SK-N-SH (cell line): Measurements from ENCODE around the gene ZFYVE19. TPM values are rescaled to one million over a fixed set of nuclear protein-coding genes. Genes with fewer than 3 reads are reported as not detected.

Experiments
- CTCF ChIA-PET: fragments of 300-600, 350-600 bp; formaldehyde crosslinking; extraction: SDS; loops from one replicate; lab custom pipeline; 2021; lab: Yijun Ruan, JAX
- POLR2A ChIA-PET: fragments of 350-600 bp; sonication (Branson Sonifier 250); formaldehyde crosslinking; extraction: SDS; loops from one replicate; lab custom pipeline; 2020; ENCODE audit warnings: antibody characterized with exemption, inconsistent platforms; lab: Yijun Ruan, JAX
- DNase-seq: peaks from one replicate; pipeline ENCODE4 v3.0.0; 2012
- H2AFZ ChIP-seq: fragments of 200-600 bp; sonication (generic); 2 replicates; pipeline ENCODE4 v1.8.1; 2016; ENCODE audit warnings: antibody characterized with exemption, mild to moderate bottlenecking, low read depth
- H3F3A ChIP-seq: fragments of 200-600 bp; sonication (generic); replicated peaks from 2 replicates; pipeline ENCODE3; 2016; ENCODE audit warnings: antibody characterized with exemption, mild to moderate bottlenecking; ENCODE audit not compliant: insufficient read depth
- H3K27ac ChIP-seq, 2 experiments: fragments of 200-500 bp in 1 of 2; fragments of 200-600 bp in 1 of 2; sonication (Bioruptor generic) in 1 of 2; sonication (generic), shearing (Covaris generic) in 1 of 2; 2 replicates each; pipeline versions ENCODE4 v1.5.1 to v1.6.1; 2014 to 2016; ENCODE audit warnings: low read depth in 2 of 2, inconsistent platforms in 1 of 2, low read length in 1 of 2, mild to moderate bottlenecking in 1 of 2, mixed read lengths in 1 of 2
- H3K27me3 ChIP-seq: fragments of 200-600 bp; sonication (generic), shearing (Covaris generic); 2 replicates; pipeline ENCODE4 v1.6.1; 2016; ENCODE audit warnings: mixed run types; ENCODE audit not compliant: insufficient read depth
- H3K36me3 ChIP-seq, 2 experiments: fragments of 200-500 bp in 1 of 2; fragments of 200-600 bp in 1 of 2; sonication (Bioruptor generic) in 1 of 2; sonication (generic) in 1 of 2; replicated peaks in 1 of 2; 2 replicates each; pipeline versions ENCODE3 to v1.5.1; 2014 to 2016; ENCODE audit warnings: low read length in 1 of 2, mild to moderate bottlenecking in 1 of 2; ENCODE audit not compliant: insufficient read depth in 2 of 2, control insufficient read depth in 1 of 2
- H3K4me1 ChIP-seq, 2 experiments: fragments of 200-500 bp in 1 of 2; fragments of 200-600 bp in 1 of 2; sonication (Bioruptor generic) in 1 of 2; sonication (generic), shearing (Covaris generic) in 1 of 2; 2 replicates each; pipeline versions ENCODE4 v1.5.1 to v1.6.1; 2014 to 2016; ENCODE audit warnings: low read depth in 1 of 2, low read length in 1 of 2, mixed run types in 1 of 2; ENCODE audit not compliant: insufficient read depth in 2 of 2, control insufficient read depth in 1 of 2
- H3K4me2 ChIP-seq: fragments of 200-600 bp; sonication (generic), shearing (Covaris generic); 2 replicates; pipeline ENCODE4 v1.6.1; 2017; ENCODE audit warnings: mixed run types
- H3K4me3 ChIP-seq, 2 experiments: fragments of 200-500 bp in 1 of 2; fragments of 200-600 bp in 1 of 2; sonication (Bioruptor generic) in 1 of 2; sonication (generic), shearing (Covaris generic) in 1 of 2; 2 replicates each; pipeline versions ENCODE4 v1.5.1 to v1.8.1; 2014 to 2016; ENCODE audit warnings: low read depth in 2 of 2, inconsistent platforms in 1 of 2, low read length in 1 of 2, mild to moderate bottlenecking in 1 of 2, mixed read lengths in 1 of 2, moderate library complexity in 1 of 2
- H3K79me2 ChIP-seq: fragments of 200-600 bp; sonication (generic); 2 replicates; pipeline ENCODE4 v1.8.1; 2017; ENCODE audit warnings: mild to moderate bottlenecking; ENCODE audit not compliant: insufficient read depth
- H3K9ac ChIP-seq: fragments of 200-600 bp; sonication (generic); 2 replicates; pipeline ENCODE4 v1.6.1; 2017; ENCODE audit warnings: mixed run types
- H3K9me2 ChIP-seq: fragments of 200-600 bp; sonication (generic); 2 replicates; pipeline ENCODE4 v1.6.1; 2017; ENCODE audit warnings: mixed run types
- H3K9me3 ChIP-seq: fragments of 200-600 bp; sonication (generic); 2 replicates; pipeline ENCODE4 v1.6.1; 2017; ENCODE audit warnings: mixed run types, mild to moderate bottlenecking, moderate library complexity
- H4K20me1 ChIP-seq: fragments of 200-600 bp; sonication (generic); 2 replicates; pipeline ENCODE4 v1.6.1; 2017; ENCODE audit warnings: mild to moderate bottlenecking, mixed run types; ENCODE audit not compliant: insufficient read depth
- CTCF ChIP-seq: fragments of 200-600 bp; sonication (generic); IDR thresholded peaks from 2 replicates; pipeline ENCODE4 v1.6.1; 2017; ENCODE audit warnings: antibody characterized with exemption, mild to moderate bottlenecking, moderate library complexity
- ELF1 ChIP-seq: IDR thresholded peaks from 2 replicates; pipeline ENCODE4 v1.4.0; 2012
- EZH2phosphoT487 ChIP-seq: fragments of 200-600 bp; sonication (generic); IDR thresholded peaks from 2 replicates; pipeline ENCODE4 v1.6.1; 2017; ENCODE audit warnings: low read depth, mixed run types, mild to moderate bottlenecking, antibody characterized with exemption, moderate library complexity, borderline replicate concordance
- FOSL2 ChIP-seq: IDR thresholded peaks from 2 replicates; pipeline ENCODE4 v1.4.0; 2012; ENCODE audit warnings: low read depth, mild to moderate bottlenecking, moderate library complexity, borderline replicate concordance
- JUND ChIP-seq: IDR thresholded peaks from 2 replicates; pipeline ENCODE4 v1.4.0; 2012
- MAX ChIP-seq: IDR thresholded peaks from 2 replicates; pipeline ENCODE4 v1.4.0; 2012; ENCODE audit warnings: low read depth
- MEF2A ChIP-seq: IDR thresholded peaks from 2 replicates; pipeline ENCODE4 v1.4.0; 2012; ENCODE audit warnings: low read depth, borderline replicate concordance
- MXI1 ChIP-seq: IDR thresholded peaks from 2 replicates; pipeline ENCODE4 v1.6.1; 2012; ENCODE audit warnings: mild to moderate bottlenecking, low read depth, low read length, improper control_type of control experiment
- RCOR1 ChIP-seq: fragments of 150-350 bp; IDR thresholded peaks from 2 replicates; pipeline ENCODE4 v1.6.1; 2017; ENCODE audit warnings: antibody characterized with exemption, low read length
- TAF1 ChIP-seq: IDR thresholded peaks from 2 replicates; pipeline ENCODE4 v1.6.1; 2012; ENCODE audit warnings: low read depth, mild to moderate bottlenecking, low read length, moderate library complexity, borderline replicate concordance
- WGBS: methylation state at CpG from one replicate; pipeline ENCODE4 v1.1.6; 2017; ENCODE audit warnings: low lambda C conversion rate; 5-methylcytosine and 5-hydroxymethylcytosine counted together
- polyA plus RNA-seq, 3 experiments: library from polyadenylated mRNA; depleted of rRNA; stranded (reverse); fragments of >200 nt; gene quantifications; 2 replicates each; pipeline ENCODE4 v1.2.3, GENCODE V29; 2012

ZFYVE19 gene
- polyA plus RNA-seq, 1 of the 3 experiments (the other 2 are of a cell fraction) = 35.5 TPM

- Histone ChIP-seq H3K27ac (peak overlapping the region in 1 of 2 experiments; percentile 73; a peak in 2 of 4 replicates), H4K20me1 (no peaks in the 10 kb centered on the region), H3K9me3 (no peaks in the 10 kb centered on the region), H3K4me1 (peaks cover 42 to 79% of the 10 kb centered on the region in 2 experiments; a peak in 3 of 4 replicates), H3K79me2 (no peaks in the 10 kb centered on the region), H3K4me3 (no peak overlapping the region), H2AFZ (no peak overlapping the region), H3F3A (peaks cover 12% of the 10 kb centered on the region), H3K9me2 (no peaks in the 10 kb centered on the region), H3K36me3 (peaks cover 0 to 4% of the 10 kb centered on the region in 2 experiments), H3K27me3 (no peaks in the 10 kb centered on the region), H3K4me2 (peak overlapping the region; percentile 42; the same call in 1 of the 2 replicates), H3K9ac (no peak overlapping the region)
- WGBS = 75% methylated on average over 22 of the region's 32 CpGs
- ChIA-PET CTCF (interaction anchor here (1.3 to 31.8 kb wide), 5 partner anchors 16 to 90 kb away, joined by 3 to 555 read pairs (median 4); partner anchors contain the start of gene RMDN3), POLR2A (interaction anchor here (1.6 kb wide), 1 partner anchor 10 kb away, joined by 3 read pairs; no protein-coding TSS in a partner anchor)
- DNase-seq = peak; percentile 33
- TF ChIP-seq FOSL2 (peak; percentile 63; the same call in 1 of the 2 replicates), ELF1 (no peak)
These were observed 39.7 kb upstream of the ZFYVE19 start for GRCh38 chr15:40766906-40767837.

GRCh38 chr15:40767838-40768500, 38.9 kb upstream of the ZFYVE19 start:
- H3K4me3 ChIP-seq = no peak overlapping the region
- WGBS = 94% methylated on average over 28 of the region's 29 CpGs
- no peaks in the 10 kb centered on the region for H3K9me3 ChIP-seq
- H3K27ac ChIP-seq = no peak overlapping the region; a peak in 2 of 4 replicates
- H3K9ac ChIP-seq = no peak overlapping the region
- DNase-seq = no peak
- no peak overlapping the region for H3K4me2 ChIP-seq
- H3K36me3 ChIP-seq = peaks cover 0 to 11% of the 10 kb centered on the region in 2 experiments
- H3K4me1 ChIP-seq = peaks cover 41 to 81% of the 10 kb centered on the region in 2 experiments; a peak in 3 of 4 replicates
- H3F3A ChIP-seq = peaks cover 12% of the 10 kb centered on the region
- TF ChIP-seq JUND = no peak
- TF ChIP-seq RCOR1 = no peak
- no peak for TF ChIP-seq CTCF
- TF ChIP-seq MAX = no peak
- no peak for TF ChIP-seq EZH2phosphoT487
- no peak for TF ChIP-seq MEF2A
- no peak for TF ChIP-seq MXI1
- no peak for TF ChIP-seq TAF1
- H3K27me3 ChIP-seq = no peaks in the 10 kb centered on the region
- no peak overlapping the region for H2AFZ ChIP-seq
- CTCF ChIA-PET = interaction anchor here (0.6 to 31.8 kb wide), 4 partner anchors 15 to 91 kb away, joined by 3 to 555 read pairs (median 60); partner anchors contain the start of gene RMDN3
- no peaks in the 10 kb centered on the region for H4K20me1 ChIP-seq
- no peaks in the 10 kb centered on the region for H3K9me2 ChIP-seq
- POLR2A ChIA-PET = interaction anchor here (0.6 to 1.6 kb wide), 2 partner anchors 11 to 47 kb away, joined by 3 read pairs; no protein-coding TSS in a partner anchor
- H3K79me2 ChIP-seq = no peaks in the 10 kb centered on the region
